LNCAP (cell line): ENCODE data around the gene MTMR2.

ENCODE experiments used
- CTCF ChIP-seq: fragments of 450-650 bp; IDR thresholded peaks from 2 replicates; pipeline ENCODE4 v1.5.1; 2017; ENCODE audit warnings: mild to moderate bottlenecking

MTMR2 gene

GRCh38 chr11:95849087-95849825, 74.7 kb downstream of the MTMR2 start:
- peak; percentile 71 for TF ChIP-seq CTCF

DNA sequence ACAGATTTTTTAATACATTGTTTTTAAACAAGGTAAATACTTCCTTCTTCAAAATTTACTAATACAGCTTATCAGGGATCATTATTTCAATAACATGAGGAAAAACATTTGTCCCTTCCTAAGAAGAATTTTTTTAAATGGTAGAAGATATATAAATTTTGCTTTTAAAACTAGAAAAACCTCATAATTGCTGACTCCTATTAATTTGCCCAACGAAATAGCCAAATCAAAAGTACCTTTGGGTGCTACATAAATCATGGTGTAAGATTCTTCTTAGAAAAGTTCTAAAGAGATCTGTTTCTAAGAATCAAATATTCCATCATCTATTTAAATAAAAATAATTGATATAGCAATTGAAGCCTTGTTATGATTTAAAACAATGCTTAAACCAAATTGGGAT, 78.7 kb downstream of the MTMR2 start:
- TF ChIP-seq CTCF = no peak

- peak; percentile 94 for TF ChIP-seq CTCF
These were observed 88.0 kb downstream of the MTMR2 start for GRCh38 chr11:95835768-95836488.

GRCh38 chr11:95835351-95835750, 88.6 kb downstream of the MTMR2 start:
- TF ChIP-seq CTCF = no peak

GRCh38 chr11:95833378-95833777, 90.5 kb downstream of the MTMR2 start:
- TF ChIP-seq CTCF = no peak

GRCh38 chr11:95832763-95833162, 91.1 kb downstream of the MTMR2 start:
- TF ChIP-seq CTCF = no peak

- no peak for TF ChIP-seq CTCF
These were observed 92.6 kb downstream of the MTMR2 start for GRCh38 chr11:95831198-95831883.
